Astrocyte of the cerebellum (primary cell): ENCODE measurements around the gene NPAS2.

Source experiments
- DNase-seq: peaks from one replicate; pipeline ENCODE4 v3.0.0-alpha.2; 2011; ENCODE audit warnings: low read depth
- H3K4me3 ChIP-seq: 2 replicates; pipeline ENCODE4 v1.5.1; 2011; ENCODE audit warnings: mild to moderate bottlenecking, low read depth, low read length, moderate library complexity
- CTCF ChIP-seq: IDR thresholded peaks from 2 replicates; pipeline ENCODE4 v1.5.1; 2012; ENCODE audit warnings: low read length, low read depth, moderate library complexity, mild to moderate bottlenecking; ENCODE audit errors: missing control alignments
- in situ Hi-C: cut with HindIII; loops from 2 replicates; pipeline ENCODE4 v1.10.0; 2017; ENCODE audit warnings: low sequenced_read_pairs

Gene NPAS2

GRCh38 chr2:101011152-101011551, 191.2 kb downstream of the NPAS2 start:
- TF ChIP-seq CTCF: no peak
- in situ Hi-C loops: loop anchor here (5.0 kb wide), 1 partner anchor 191 kb away; no protein-coding TSS in a partner anchor

DNA sequence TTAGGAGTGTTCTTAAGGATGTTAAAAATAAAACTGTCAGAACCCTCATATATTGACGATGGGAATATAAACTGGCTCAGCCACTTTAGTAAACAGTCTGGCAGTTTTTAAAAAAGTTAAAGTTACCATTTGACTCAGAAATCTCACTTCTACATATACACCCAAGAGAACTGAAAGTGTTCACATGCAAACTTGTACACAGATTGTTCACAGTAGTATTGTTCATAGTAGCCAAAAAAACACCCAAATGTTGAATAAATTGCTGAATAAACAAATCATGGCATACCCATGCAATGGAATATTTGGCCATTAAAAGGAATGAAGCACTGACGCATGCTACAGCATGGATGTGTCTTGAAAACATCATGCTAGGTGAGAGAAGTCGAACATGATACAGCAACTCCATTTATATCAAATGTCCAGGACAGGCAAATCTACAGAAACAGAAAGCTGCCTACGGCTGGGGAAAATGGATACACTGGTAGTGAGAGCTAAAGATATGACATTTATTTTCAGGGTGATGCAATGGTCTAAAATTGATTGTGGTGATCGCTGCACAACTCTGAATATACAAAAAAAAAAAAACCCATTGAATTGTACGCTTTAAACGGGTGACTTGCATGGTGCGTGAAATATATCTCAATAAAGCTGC, 192.2 kb downstream of the NPAS2 start:
- no peak for DNase-seq
- TF ChIP-seq CTCF: no peak
- in situ Hi-C loops: loop anchor here (5.0 kb wide), 1 partner anchor 190 kb away; no protein-coding TSS in a partner anchor
- H3K4me3 ChIP-seq: no peak overlapping the region

More at GRCh38 chr2:101011152-101011551, 191.2 kb downstream of the NPAS2 start:
- no peak overlapping the region for H3K4me3 ChIP-seq
- no peak for DNase-seq

DNA sequence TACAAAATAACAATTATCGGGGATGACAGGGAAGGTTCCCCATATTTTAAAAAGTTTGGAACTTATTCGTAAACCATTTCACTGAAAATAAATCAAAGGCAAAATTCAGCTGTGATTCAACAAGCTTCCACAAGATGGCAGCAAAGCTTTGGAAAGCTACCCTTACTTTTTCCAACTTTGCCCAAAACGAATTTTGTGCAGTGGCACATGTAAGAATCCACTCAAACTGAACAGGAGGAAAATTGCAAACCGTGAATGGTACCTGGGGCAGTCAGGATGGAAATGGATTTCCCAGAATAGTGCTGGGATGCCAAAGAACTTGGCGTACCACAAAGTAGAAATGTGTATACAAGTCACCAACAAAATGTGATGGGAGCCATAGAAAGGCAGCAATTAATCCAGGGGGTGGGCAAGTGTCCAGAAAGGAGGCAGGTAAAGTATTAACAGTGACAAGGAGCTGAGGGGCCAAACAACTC, 192.8 kb downstream of the NPAS2 start:
- peak; percentile 16 for DNase-seq
- in situ Hi-C loops: loop anchor here (5.0 kb wide), 1 partner anchor 190 kb away; no protein-coding TSS in a partner anchor
- peak; percentile 72 for TF ChIP-seq CTCF
- no peak overlapping the region for H3K4me3 ChIP-seq

DNA sequence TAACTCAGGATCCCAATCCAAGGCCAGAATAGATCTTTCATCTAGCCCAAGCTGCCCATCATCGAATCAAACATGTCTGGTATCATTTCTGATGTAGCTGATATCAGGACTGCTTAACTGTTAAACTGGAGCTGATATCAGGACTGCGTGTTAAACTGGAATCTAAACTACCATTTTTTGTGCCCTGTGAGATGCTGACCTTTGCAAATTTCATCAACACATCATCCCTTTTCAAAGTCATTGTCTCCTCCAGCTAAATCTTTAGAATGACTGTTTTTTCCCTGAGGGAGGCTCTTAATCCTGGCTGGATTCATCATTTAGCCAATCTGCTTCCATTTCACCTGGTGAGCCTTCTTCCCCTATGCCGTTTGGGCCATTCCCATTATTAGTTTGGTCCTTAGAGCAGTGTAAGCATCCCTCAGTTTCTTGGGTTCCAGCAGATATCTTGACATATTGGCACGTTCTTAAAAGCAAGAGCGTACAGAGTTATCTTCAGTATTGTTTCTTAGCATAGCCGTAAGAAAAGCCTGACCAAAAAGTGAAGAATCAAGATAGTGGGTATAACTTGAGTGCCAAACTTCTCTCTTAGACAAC, 194.4 kb downstream of the NPAS2 start:
- DNase-seq: no peak
- H3K4me3 ChIP-seq: no peak overlapping the region
- in situ Hi-C loops: loop anchor here (5.0 kb wide), 1 partner anchor 188 kb away; no protein-coding TSS in a partner anchor
- no peak for TF ChIP-seq CTCF

GRCh38 chr2:101017371-101017770, 197.4 kb downstream of the NPAS2 start:
- H3K4me3 ChIP-seq: no peak overlapping the region
- in situ Hi-C loops: no loop called here
- no peak for DNase-seq
- no peak for TF ChIP-seq CTCF

GRCh38 chr2:101018934-101019333, 199.0 kb downstream of the NPAS2 start:
- DNase-seq: no peak
- in situ Hi-C loops: no loop called here
- no peak overlapping the region for H3K4me3 ChIP-seq
- TF ChIP-seq CTCF: no peak
